ENCODE measurements around the gene SEMA5B. TPM values are rescaled to one million over a fixed set of nuclear protein-coding genes. Genes with fewer than 3 reads are reported as not detected.

Gene SEMA5B
- total RNA-seq, 2 experiments from 2014 or later: 0.13 to 2.3 TPM

DNA sequence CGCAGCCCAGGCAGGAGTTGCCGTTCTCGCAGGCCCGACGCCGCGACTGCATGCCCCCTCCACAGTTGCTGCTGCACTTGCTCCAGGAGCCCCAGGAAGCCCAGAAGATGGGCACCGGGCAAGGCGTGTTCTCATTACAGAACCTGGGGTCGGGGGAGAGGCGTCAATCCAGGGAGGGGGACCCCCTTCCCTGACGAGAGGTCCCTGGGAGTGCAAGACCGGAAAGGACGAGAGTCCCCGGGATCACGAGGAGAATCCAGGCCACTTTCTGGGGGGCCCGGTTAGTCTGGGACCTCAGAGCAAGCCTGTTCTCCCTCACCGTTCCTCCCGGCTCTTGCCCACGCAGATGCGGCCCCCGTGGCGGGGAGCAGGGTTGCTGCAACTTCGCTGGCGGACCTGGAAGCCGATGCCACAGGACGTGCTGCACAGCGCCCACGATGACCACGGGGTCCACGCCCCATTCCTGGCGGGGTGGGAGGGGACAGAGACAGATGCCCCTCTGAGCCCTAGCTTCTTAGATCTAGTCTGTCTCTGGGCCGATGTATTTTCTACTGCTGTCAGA lies 113.9 kb downstream of the SEMA5B start:
- H3K36me3 ChIP-seq (ENCODE audit: insufficient read depth, low read length): no peaks in the 10 kb centered on the region
- DNase-seq (ENCODE audit: low spot score): no peak
- intact Hi-C loops (cut with micrococcal nuclease; ENCODE audit: unreplicated experiment): no loop called here
- no peak overlapping the region for H2AFZ ChIP-seq (ENCODE audit: low read length)
- no peak overlapping the region for H3K4me3 ChIP-seq (ENCODE audit: low read depth, low read length, poor library complexity, severe bottlenecking)
- peaks cover 11% of the 10 kb centered on the region for H3K4me1 ChIP-seq (ENCODE audit: insufficient read depth, low read length, poor library complexity, severe bottlenecking)
- POLR2A ChIA-PET: no interaction called here
- no TSS peak for BruUV-seq (replicated peaks)
- no peak overlapping the region for H3K27ac ChIP-seq (ENCODE audit: low read depth, low read length, poor library complexity, severe bottlenecking)
- H3K9me2 ChIP-seq (ENCODE audit: insufficient read depth, low read length): no peaks in the 10 kb centered on the region
- H3K9me3 ChIP-seq (ENCODE audit: low read length): no peaks in the 10 kb centered on the region
- CTCF ChIA-PET (ENCODE audit: unreplicated experiment): no interaction called here
- no peak for TF ChIP-seq EZH2phosphoT487 (IDR thresholded peaks at IDR 0.05; ENCODE audit: borderline replicate concordance, low read depth, low read length)
- TF ChIP-seq, protein P1, sequence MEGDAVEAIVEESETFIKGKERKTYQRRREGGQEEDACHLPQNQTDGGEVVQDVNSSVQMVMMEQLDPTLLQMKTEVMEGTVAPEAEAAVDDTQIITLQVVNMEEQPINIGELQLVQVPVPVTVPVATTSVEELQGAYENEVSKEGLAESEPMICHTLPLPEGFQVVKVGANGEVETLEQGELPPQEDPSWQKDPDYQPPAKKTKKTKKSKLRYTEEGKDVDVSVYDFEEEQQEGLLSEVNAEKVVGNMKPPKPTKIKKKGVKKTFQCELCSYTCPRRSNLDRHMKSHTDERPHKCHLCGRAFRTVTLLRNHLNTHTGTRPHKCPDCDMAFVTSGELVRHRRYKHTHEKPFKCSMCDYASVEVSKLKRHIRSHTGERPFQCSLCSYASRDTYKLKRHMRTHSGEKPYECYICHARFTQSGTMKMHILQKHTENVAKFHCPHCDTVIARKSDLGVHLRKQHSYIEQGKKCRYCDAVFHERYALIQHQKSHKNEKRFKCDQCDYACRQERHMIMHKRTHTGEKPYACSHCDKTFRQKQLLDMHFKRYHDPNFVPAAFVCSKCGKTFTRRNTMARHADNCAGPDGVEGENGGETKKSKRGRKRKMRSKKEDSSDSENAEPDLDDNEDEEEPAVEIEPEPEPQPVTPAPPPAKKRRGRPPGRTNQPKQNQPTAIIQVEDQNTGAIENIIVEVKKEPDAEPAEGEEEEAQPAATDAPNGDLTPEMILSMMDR (conservative IDR thresholded peaks at IDR 0.05; ENCODE audit: low read length): no peak
- H4K20me1 ChIP-seq (ENCODE audit: insufficient read depth, low read length): no peaks in the 10 kb centered on the region
- no peaks in the 10 kb centered on the region for H3K79me2 ChIP-seq (ENCODE audit: insufficient read depth, low read depth, low read length)
- H3K4me2 ChIP-seq (ENCODE audit: low read length): no peak overlapping the region

DNA sequence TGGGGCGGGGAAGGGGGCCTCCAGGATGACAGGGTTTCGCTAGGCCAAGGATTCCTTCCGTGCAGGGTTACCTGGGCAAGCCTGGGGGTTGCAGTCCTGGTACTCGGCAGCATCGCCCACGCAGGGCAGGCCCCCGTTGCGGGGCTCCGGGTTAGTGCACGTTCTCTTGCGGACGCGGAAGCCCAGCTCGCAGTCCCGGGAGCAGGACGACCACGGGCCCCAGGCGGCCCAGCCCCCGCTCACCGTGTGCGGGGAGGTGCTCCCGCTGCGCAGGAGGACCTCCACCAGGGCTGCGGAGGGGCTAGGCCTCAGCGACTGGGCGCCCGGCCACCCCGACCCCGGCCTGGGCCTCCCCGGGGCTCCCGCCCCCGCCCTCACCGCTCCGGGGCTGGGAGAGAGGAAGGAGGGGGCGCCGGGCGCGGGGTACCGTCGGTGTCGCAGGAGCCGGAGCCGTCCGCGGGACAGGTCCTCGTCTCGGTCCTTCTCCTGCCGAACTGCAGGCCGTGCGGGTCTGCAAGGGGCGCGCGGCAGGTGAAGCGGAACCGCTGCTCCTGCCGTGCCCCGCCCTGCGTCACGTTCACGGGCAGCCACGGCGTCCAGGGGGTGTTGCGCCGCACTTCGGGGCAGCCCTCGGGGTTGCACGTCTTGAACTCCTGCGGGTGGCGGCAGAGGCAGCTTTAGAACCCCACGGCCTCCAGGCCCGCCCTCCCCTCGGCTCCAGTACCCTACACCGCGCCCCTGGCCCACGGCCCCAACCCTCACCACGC lies 114.6 kb downstream of the SEMA5B start:
- BruUV-seq (replicated peaks): no TSS peak
- Histone ChIP-seq H3K36me3 (ENCODE audit: insufficient read depth, low read length) (no peaks in the 10 kb centered on the region), H3K79me2 (ENCODE audit: insufficient read depth, low read depth, low read length) (no peaks in the 10 kb centered on the region), H3K4me1 (ENCODE audit: insufficient read depth, low read length, poor library complexity, severe bottlenecking) (peaks cover 11% of the 10 kb centered on the region), H3K9me3 (ENCODE audit: low read length) (no peaks in the 10 kb centered on the region), H2AFZ (ENCODE audit: low read length) (no peak overlapping the region), H3K27ac (ENCODE audit: low read depth, low read length, poor library complexity, severe bottlenecking) (no peak overlapping the region), H3K4me2 (ENCODE audit: low read length) (no peak overlapping the region), H4K20me1 (ENCODE audit: insufficient read depth, low read length) (no peaks in the 10 kb centered on the region), H3K9me2 (ENCODE audit: insufficient read depth, low read length) (no peaks in the 10 kb centered on the region), H3K4me3 (ENCODE audit: low read depth, low read length, poor library complexity, severe bottlenecking) (no peak overlapping the region)
- ChIA-PET CTCF (ENCODE audit: unreplicated experiment) (no interaction called here), POLR2A (no interaction called here)
- no peak for DNase-seq (ENCODE audit: low spot score)
- no peak for TF ChIP-seq EZH2phosphoT487 (IDR thresholded peaks at IDR 0.05; ENCODE audit: borderline replicate concordance, low read depth, low read length)
- TF ChIP-seq, protein P1 (conservative IDR thresholded peaks at IDR 0.05; ENCODE audit: low read length): no peak
- intact Hi-C loops (cut with micrococcal nuclease; ENCODE audit: unreplicated experiment): no loop called here

DNA sequence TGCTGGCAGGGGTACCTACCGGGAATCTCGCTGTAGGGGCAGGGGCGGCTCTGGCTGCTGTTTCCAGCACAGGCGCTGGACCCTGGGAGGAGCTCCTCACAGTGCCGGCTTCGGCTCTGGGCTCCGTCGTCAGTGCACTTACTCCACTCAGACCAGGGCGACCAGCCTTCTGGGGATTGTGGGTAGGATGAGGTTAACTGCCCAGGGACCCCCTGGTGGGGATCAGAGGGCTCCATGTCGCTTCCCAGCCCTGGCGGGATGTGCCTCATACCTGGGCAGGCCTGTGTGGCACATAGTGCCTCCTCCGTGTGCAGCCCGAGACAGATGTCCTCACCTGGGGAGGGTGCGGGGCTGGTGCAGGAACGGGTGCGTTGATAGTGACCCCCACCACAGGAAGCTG lies 115.7 kb downstream of the SEMA5B start:
- H3K36me3 ChIP-seq (ENCODE audit: insufficient read depth, low read length): no peaks in the 10 kb centered on the region
- POLR2A ChIA-PET: no interaction called here
- no peak overlapping the region for H3K27ac ChIP-seq (ENCODE audit: low read depth, low read length, poor library complexity, severe bottlenecking)
- peaks cover 11% of the 10 kb centered on the region for H3K4me1 ChIP-seq (ENCODE audit: insufficient read depth, low read length, poor library complexity, severe bottlenecking)
- no TSS peak for BruUV-seq (replicated peaks)
- H3K4me2 ChIP-seq (ENCODE audit: low read length): no peak overlapping the region
- DNase-seq (ENCODE audit: low spot score): no peak
- TF ChIP-seq, protein P1 (conservative IDR thresholded peaks at IDR 0.05; ENCODE audit: low read length): no peak
- TF ChIP-seq EZH2phosphoT487 (IDR thresholded peaks at IDR 0.05; ENCODE audit: borderline replicate concordance, low read depth, low read length): no peak
- H3K4me3 ChIP-seq (ENCODE audit: low read depth, low read length, poor library complexity, severe bottlenecking): no peak overlapping the region
- no peaks in the 10 kb centered on the region for H3K9me3 ChIP-seq (ENCODE audit: low read length)
- intact Hi-C loops (cut with micrococcal nuclease; ENCODE audit: unreplicated experiment): no loop called here
- CTCF ChIA-PET (ENCODE audit: unreplicated experiment): interaction anchor here (0.6 kb wide), 1 partner anchor 308 kb away, joined by 5 read pairs; no protein-coding TSS in a partner anchor
- H2AFZ ChIP-seq (ENCODE audit: low read length): no peak overlapping the region
- no peaks in the 10 kb centered on the region for H4K20me1 ChIP-seq (ENCODE audit: insufficient read depth, low read length)
- H3K79me2 ChIP-seq (ENCODE audit: insufficient read depth, low read depth, low read length): no peaks in the 10 kb centered on the region
- no peaks in the 10 kb centered on the region for H3K9me2 ChIP-seq (ENCODE audit: insufficient read depth, low read length)
